ENCODE results near the gene PRKAG1.

Gene PRKAG1

GRCh38 chr12:48996794-48997718 lies 21.5 kb downstream of the PRKAG1 start:
- peak; percentile 80 for TF ChIP-seq CTCF (conservative IDR thresholded peaks at IDR 0.05; ENCODE audit: low read length)
- H3K4me3 ChIP-seq (ENCODE audit: low read length): no peak overlapping the region
- peak; percentile 65 for DNase-seq (ENCODE audit: low read depth)

GRCh38 chr12:48995086-48995879 lies 23.3 kb downstream of the PRKAG1 start:
- peak; percentile 75 for DNase-seq (ENCODE audit: low read depth)
- H3K4me3 ChIP-seq (ENCODE audit: low read length): peak overlapping the region; percentile 39
- TF ChIP-seq CTCF (conservative IDR thresholded peaks at IDR 0.05; ENCODE audit: low read length): peak; percentile 73

- TF ChIP-seq CTCF (conservative IDR thresholded peaks at IDR 0.05; ENCODE audit: low read length): no peak
- DNase-seq (ENCODE audit: low read depth): no peak
- H3K4me3 ChIP-seq (ENCODE audit: low read length): no peak overlapping the region
Observed at GRCh38 chr12:48994224-48995085, 24.1 kb downstream of the PRKAG1 start.

- DNase-seq (ENCODE audit: low read depth): no peak
Observed at GRCh38 chr12:48993787-48994186, 24.8 kb downstream of the PRKAG1 start.

GRCh38 chr12:48991247-48992050 lies 27.1 kb downstream of the PRKAG1 start:
- no peak for DNase-seq (ENCODE audit: low read depth)
- no peak for TF ChIP-seq CTCF (conservative IDR thresholded peaks at IDR 0.05; ENCODE audit: low read length)
- H3K4me3 ChIP-seq (ENCODE audit: low read length): no peak overlapping the region

More at GRCh38 chr12:48993787-48994186, 24.8 kb downstream of the PRKAG1 start:
- no peak for TF ChIP-seq CTCF (conservative IDR thresholded peaks at IDR 0.05; ENCODE audit: low read length)
- H3K4me3 ChIP-seq (ENCODE audit: low read length): no peak overlapping the region

- H3K4me3 ChIP-seq (ENCODE audit: low read length): no peak overlapping the region
- no peak for TF ChIP-seq CTCF (conservative IDR thresholded peaks at IDR 0.05; ENCODE audit: low read length)
- DNase-seq (ENCODE audit: low read depth): no peak
Observed at GRCh38 chr12:48990552-48990951, 28.0 kb downstream of the PRKAG1 start.

Data from AG10803 (cell line).